Inflammatory macrophage (primary cell): Measurements from ENCODE around the gene FNIP2.
"Not testable (repeated sequence)": the region's sequence is repeated elsewhere in the genome, so short reads cannot be mapped to it uniquely, and the experiment has no call there.

ENCODE experiments used
- DNase-seq, 2 donors: peaks; one replicate each; pipeline ENCODE4 v3.0.0-alpha.2; 2020 to 2022
- total RNA-seq, 18 experiments: gene quantifications; one replicate each; lab custom pipeline; 2026; ENCODE audit warnings: mixed read lengths in 6 of 18, inconsistent platforms in 2 of 18; lab: John Stamatoyannopoulos, UW

Gene FNIP2
- 302 to 661 (median 437) reads per million in 18 experiments for total RNA-seq

DNA sequence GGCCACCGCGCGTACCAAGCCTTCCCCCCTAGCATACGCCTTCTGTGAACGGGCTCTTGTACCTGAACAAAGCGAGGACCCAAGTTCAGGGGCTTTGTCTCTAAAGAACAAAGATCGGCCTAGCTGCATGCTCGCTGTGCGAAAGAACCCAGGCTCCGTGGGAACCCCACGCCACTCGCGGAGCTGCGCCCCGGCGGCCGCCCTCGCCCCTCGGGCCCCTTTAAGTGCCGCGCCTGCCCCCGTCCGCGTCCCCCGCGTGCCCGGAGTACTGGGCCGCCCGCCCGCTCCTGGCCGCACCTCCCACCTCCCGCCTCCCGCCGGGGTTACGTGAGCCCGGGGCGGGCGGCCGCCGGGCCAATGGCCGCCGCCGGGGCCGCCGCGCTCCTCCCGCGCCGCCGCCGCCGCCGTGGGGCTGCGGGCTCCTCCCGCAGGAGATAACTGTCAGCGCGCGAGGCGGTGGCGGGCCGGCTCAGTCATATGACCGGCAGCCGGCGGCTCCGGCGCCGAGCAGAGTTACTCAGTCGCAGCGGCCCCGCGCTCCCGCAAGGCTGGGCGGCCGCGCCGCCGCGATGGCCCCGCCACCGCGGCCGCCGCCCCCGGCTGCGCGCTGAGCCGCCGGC, at the start of gene FNIP2:
Gene FNIP2, plus strand, starts transcription at position 472 of the 620 bp plus-strand sequence. CDS start 187 bp downstream, outside the sequence.
- peak; percentile 62 to 87 for DNase-seq

DNA sequence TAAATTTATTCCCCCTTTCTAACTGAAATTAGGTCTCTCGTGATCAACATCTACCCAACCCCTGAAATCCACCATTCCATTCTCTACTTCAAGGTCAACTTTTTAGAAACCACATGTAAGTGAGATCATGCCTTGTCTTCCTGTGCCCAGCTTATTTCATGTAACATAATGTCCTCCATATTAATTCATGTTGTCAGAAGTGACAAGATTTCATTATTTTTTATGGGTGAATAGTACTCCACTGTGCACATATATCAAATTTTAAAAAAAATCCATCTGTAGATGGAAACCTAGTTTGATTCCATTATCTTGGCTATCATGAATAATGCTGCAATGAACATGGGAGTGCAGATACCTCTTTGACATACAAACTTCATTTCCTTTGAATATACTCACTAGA, 47.1 kb upstream of the FNIP2 start:
- DNase-seq, result no peak

DNA sequence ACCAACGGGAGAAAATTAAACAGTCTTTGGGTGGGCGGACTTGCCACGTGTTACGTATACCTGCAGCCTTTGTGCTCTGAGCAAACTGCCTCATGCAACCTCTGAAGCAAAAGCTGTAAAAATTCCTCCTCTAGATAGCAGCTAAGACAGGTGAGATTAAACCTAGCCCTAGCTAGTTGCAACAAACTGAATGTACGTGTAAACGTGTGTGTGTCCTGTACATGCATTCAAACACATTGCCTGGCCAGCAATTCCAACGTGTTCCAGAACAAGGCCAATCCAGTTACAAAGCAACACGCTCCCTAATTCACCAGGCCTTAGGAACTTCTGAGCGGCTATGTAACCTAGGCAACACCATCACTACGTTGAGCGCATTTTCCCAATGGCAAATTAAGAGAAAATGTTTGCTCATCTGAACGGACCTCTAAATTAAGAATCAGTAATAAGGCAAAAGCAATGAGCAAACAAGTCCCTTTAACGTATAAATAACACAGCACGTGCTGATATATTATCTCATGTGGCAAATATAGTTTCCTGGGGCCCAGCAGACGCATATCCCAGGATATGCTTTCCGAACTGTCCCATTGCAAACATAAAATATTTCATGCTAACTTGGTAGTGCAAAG, 46.4 kb upstream of the FNIP2 start:
- DNase-seq, result peak in 1 of 2 donors; percentile 19

DNA sequence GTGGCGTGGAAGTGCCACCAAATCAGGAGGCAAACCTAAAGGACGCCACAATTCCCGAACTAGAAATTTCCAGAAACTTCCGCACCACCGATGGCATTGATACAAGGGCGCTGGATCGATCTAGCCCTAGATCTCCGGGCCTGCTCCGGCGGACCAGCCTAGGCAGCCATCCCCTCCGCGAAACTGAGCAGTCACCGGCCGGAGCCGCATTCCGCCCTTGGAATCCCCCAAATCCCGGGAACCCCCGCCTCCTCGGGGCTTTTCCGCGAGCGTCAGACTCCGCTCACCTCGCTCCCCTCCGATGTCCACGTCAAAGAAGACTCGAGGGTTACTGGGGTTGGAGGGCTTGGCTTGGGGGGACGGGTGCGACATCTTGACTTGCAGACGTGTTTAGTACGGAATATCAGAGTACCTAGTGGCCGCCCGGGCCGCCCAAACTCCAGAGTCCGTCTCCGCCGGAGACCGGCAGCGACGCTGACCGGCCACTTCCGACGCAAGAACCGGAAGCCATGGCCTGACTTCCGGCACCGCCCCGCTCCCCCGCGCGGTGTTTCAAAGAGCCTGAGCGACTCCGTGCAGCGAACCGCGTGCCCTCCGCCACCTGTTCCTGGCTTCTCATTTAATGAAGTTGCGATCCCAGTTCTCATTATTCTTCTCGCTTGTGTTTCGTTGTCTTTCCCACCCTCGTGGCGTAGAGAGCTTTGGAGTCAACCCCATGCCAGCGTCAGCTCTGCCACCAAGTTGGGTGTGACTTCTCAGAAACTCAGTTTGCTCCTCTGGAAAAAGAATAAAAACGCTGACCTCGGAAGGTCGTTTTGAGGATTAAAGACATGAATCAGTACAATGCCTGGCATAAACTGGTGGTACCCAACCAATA, 45.7 kb upstream of the FNIP2 start, which contains the start of gene PPID:
Gene PPID, minus strand, starts transcription at position 480 of the 877 bp plus-strand sequence. Its CDS starts 108 bp downstream, at position 372.
- peak; percentile 85 to 90 for DNase-seq

DNA sequence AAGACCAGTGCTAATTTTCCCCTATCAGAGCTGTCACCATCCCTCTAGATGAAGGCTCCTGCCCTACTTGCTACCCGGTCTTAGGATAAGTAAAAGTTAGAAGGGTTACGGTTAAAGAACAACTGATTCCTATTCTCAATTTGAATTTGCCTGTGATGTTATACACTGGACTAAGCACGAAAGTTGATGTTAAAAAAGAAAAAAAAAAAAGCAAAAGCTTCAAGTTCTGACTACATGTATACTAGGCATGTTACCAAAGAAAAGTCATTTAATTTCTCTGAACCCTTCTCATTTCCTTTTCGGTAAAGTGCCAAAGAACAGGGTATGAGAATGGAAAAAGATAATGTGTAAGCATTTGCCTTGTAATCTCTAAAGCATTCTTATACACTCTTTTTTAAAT, 44.2 kb upstream of the FNIP2 start:
- DNase-seq, result no peak

DNA sequence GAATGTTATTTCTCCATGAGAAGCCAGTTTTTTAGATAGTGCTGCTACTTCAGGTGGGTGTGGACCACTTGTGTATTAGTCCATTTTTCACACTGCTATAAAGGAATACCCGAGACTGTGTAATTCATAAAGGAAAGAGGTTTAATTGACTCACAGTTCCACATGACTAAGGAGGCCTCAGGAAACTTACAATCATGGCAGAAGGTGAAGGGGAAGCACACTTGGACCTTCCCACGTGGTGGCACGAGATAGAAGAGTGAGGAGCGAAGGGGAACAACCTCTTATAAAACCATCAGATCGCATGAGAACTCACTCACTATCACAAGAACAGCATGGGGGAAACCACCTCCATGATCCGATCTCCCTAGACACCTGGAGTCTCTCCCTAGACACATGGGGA, 42.2 kb upstream of the FNIP2 start:
- peak in 1 of 2 donors; percentile 10 for DNase-seq

DNA sequence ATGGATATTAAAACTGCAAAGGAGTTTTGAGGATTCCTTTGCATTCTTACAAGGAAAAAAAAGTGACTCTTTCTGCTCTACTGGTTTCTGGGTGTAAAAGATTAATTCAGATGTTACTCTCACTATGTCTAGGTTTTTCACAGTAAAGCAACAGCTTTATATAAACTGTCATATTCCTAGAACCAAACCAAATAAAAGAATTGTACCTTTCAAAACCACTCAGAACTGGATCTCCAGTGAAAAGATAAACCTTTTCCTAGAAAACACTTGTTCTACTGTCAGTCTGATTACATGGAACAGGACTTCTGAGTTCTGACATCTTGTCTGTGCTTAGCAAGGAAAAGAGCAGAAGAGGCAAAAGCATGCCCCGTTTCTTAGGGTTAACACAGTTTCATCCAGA, 40.6 kb upstream of the FNIP2 start:
- no peak for DNase-seq

DNA sequence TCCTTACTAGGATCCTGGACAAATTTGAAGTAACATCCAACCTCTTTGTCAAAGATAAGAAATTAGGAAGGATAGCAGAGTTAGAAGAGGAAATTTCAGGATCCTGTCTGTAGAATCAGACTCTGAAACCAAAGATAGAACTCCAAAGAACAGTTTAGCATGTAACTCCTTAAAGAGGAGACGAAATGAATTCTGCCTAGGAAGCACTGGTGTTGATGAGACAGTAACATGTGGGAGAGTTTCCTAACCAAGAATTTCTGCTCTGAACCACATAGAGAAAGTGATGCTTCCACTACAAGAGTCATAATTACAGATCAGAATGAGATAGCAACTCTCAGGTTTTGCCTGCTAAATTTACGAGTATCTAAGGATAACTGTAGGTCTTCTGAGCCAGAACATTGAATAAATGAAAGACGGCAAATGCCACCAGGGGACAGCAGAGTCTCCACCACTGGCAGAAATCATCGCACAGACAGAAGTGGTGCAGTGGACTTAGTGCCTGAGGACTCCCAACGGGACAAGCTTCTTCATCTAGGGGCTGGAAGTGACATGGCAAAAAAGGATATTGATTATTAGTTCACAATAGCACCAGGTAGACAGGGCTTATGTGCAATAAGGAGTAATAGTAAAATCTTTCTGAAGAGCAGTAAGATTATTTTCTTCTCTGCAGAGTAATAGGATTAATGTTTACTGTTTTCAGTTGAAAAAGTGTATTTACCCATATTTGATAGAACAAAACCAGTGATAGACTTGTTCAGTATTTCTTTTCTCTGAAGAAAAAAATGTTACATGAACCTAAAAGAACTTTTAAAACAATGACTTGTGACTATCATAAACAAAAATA, 38.9 kb upstream of the FNIP2 start:
- peak; percentile 76 to 78 for DNase-seq

DNA sequence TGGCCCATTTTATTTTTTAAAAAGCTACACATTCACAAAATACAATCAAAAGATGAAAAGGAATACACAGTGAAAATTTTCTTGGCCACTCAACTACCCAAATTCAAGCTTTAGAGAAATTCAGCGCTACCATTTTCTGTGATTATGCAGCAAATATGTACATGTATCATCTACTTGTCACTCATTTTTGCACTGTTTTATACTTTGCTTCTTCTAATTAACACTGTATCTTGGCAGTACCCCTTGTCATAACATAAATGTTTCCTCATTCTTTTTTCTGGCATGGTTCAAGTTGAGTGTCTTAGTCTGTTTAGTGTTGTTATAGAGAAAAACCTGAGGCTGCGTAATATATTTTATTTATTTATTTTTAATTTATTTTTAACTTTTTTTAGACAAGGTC, 30.0 kb upstream of the FNIP2 start:
- no peak for DNase-seq

DNA sequence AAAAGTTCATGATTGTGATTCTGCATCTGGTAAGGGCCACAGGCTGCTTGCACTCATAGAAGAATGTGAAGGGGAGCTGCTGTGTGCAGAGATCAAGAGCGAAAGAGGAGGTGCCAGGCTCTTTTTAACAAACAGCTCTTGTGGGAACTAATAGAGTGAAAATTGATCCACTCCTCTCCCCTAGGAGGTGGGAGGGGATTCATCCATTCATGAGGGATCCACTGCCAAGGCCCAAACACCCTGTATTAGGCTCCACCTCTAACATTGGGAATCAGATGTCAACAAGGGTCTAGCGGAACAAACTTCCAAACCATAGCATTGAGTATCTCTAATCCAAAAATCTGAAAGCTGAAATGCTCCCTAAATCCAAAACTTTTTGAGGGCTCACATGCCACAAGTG, 29.2 kb upstream of the FNIP2 start:
- no peak for DNase-seq

DNA sequence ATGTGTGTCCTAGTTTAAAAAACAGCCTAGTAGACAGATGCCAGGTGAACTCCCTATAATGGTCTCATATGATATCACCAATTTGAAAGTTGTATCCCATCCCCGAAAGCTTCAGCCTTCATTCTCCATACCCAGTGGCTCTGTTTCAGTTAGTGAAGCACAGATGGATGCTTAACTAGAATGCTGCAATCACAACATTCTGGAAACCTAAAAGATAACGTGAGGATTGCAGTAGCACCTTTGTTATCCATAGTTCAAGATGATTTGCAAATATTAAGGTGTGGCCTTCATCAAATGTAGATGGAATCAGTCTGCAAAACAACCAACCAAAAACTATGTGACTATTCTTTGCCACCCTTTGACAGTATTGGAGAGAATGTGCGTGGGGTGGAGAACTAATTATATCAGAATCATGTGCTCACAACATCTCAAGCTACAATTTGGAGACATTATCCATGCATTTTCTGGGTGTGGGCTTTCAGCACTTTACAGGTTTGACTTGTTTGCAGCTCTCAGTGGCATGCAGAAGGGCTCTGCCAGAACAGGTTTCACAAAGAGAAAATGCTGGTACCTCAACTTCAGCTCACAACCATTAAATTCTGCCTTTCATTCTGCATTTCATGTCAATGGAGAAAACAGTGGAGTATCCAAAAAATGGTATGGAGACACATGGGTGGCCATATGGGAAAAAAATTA, 27.4 kb upstream of the FNIP2 start:
- DNase-seq, result no peak

DNA sequence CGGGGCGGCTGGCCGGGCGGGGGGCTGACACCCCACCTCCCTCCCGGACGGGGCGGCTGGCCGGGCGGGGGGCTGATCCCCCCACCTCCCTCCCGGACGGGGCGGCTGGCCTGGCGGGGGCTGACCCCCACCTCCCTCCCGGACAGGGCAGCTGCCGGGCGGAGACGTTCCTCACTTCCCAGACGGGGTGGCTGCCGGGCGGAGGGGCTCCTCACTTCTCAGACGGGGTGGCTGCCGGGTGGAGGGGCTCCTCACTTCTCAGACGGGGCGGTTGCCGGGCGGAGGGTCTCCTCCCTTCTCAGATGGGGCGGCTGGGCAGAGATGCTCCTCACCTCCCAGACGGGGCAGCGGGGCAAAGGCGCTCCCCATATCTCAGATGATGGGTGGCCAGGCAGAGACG, 22.3 kb upstream of the FNIP2 start:
- DNase-seq, result not testable (repeated sequence)

DNA sequence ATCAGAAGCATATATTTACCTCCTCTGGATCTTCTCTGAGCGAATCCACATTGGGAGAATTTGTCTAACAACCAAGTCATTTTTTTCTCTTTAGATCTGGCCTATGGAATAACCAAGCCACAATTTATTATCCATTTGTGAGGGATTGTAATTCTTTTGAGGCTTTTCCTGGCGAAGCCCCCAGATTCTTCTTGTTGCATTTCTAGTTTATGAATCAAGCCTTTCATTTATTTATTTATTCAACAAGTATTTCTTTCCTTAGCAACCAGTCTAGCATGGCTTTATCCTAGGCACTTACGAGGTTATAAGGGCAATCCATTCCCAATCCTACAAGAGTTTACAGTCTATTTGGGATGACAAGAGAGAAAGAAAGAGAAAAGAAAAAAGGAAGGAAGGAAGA, 18.4 kb upstream of the FNIP2 start:
- no peak for DNase-seq

DNA sequence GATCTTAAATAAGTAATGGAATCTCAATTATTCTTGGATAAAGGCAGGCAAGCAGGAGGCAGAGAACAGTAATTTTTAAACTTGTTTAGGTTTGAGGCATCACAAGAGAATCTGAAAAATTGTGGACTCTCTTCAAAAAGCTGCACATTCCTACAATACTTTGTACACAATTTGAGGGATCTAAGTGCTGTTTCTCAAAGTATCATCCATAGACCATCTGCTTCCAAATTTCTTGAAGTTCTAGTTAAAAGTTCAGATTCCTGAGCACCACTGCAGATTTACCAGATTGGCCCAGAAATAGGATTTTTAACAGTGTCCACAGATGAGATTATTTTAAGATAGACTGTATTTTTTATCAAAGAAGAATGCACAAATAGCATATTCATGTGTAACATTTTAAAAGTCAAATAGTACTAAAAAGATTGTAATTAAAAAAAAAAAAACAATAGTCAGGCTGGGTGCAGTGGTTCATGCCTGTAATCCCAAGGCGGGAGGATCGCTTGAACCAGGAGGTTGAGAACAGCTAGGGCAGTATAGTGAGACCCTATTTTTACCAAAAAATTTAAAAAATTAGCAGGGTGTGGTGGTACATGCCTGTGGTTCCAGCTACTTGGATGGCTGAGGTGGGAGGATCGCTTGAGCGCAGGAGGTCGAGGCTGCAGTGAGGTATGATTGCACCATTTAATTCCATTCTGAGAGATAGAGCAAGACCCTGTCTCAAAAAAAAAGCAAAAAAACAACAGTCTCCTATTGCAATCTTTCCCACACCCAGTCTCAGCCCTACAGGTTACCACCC, 14.2 kb upstream of the FNIP2 start:
- DNase-seq, result no peak

DNA sequence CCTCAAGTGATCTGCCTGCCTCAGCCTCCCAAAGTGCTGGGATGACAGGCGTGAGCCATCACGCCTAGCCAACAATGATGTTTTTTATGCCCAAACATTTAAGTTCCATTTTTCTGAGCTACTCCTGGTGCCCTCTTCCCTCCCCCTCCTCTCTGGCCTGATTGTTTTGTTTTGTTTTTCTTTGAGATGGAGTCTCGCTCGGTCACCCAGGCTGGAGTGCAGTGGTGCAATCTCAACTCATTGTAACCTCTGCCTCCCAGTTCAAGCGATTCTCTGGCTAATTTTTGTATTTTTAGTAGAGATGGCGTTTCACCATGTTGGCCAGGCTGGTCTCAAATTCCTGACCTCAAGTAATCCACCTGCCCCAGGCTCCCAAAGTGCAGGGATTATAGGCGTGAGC, 13.0 kb upstream of the FNIP2 start:
- not testable (repeated sequence) for DNase-seq

DNA sequence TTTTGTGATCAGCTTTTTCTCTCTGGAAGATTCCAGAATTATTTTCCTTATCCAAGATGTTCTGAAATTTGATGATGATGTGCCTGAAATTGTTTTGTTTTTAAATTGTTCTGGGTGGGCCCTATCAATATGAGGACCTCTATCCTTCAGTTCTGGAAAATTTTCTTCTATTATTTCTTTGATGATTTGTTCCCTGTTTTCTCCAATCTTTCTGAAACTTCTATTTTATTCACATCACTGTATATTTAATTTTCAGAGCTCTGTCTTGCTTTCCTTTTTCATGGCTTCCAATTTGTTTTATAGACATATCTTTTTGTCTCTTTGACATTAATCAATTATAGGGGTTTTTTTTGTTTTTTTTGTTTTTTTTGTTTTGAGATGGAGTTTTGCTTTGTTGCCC, 12.2 kb upstream of the FNIP2 start:
- DNase-seq, result no peak

DNA sequence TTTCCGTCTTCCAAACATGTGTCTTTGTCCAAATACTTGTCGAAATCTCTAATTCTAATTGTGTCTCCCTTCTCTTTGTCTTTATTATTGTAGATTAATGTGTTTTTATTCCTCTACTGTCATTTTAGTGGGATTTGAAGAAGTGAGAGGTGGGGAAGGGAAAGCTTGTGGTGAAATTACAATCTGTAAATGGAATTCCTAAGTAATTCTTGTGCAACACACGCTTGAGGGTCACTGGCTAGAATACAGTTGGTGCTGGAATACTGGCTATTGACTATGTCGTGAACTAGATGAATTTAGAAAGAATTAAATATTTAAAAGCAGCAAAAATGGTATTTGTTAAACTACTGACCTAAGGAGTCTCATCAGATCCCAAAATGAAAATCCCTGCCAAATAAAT, 10.7 kb upstream of the FNIP2 start:
- DNase-seq, result no peak

DNA sequence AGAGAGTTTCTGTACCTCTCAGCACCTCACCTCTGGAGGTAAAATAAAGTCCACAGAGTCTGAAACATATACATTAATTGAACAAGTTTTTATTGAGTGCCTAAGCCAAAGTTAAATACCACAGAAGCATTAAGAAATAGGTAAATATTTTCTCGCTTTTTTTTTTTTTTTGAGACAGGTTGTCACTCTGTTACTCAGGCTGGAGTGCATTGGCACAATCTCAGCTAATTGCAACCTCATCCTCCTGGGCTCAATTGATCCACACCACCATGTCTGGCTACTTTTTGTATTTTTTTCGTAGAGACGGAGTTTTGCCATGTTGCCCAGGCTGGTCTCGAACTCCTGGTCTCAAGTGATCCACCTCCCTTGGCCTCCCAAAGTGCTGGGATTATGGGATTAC, 10.1 kb upstream of the FNIP2 start:
- no peak for DNase-seq

DNA sequence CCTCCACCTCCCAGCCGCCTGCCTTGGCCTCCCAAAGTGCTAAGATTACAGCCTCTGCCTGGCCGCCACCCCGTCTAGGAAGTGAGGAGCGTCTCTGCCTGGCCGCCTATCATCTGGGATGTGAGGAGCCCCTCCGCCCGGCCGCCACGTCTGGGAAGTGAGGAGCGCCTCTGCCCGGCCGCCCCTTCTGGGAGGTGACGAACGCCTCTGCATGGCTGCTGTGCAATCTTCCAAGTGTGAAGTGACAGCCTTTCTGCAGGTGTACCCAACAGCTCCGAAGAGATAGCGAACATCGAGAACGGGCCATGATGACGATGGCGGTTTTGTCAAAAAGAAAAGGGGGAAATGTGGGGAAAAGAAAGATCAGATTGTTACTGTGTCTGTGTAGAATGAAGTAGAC, 9.3 kb upstream of the FNIP2 start:
- not testable (repeated sequence) for DNase-seq

DNA sequence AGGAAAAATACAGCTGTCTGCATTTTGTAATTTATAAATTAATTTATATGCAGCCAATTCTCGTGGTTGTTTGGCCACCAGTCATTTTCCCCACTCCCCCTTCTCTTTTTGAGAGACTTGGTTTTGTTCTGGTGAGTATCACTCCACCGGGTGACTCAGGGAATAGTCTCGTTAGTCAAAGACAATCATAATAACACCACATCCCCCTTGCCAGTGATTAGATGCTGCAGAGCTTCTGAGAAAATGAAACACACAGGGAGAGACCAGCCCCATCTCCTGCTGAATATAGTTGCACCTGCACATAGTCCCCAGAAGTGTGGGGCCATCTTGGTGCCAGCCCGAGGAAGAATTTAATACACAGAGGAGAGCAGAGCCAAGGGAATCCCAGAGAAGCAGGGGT, 8.0 kb upstream of the FNIP2 start:
- no peak for DNase-seq

DNA sequence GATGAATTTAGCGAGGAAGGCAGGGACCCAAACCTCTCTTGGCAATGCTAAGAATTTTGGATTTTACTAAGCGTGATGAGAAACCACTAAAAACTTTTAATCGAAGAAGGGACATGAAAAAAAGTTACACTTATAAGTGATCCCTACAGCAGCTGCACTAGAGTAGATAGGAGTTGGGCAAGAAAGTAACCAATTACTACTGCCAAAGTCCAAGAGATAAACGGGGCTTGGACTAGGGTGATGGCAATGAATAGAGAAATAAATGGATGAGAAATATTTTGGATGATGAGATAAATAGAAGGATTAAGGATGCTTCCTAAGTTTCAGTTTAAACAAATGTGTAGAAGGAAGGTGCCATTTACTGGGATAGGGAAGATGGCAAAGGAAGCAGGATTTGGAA, 6.3 kb upstream of the FNIP2 start:
- no peak for DNase-seq
